Measurements from ENCODE around the gene UGCG. TPM values are rescaled to one million over a fixed set of nuclear protein-coding genes. Genes with fewer than 3 reads are reported as not detected.
"Not testable (repeated sequence)": the region's sequence is repeated elsewhere in the genome, so short reads cannot be mapped to it uniquely, and the experiment has no call there.

Gene UGCG
- polyA plus RNA-seq (ENCODE audit: insufficient read length in 4 of 4) = 10 to 100 TPM; 61.4 to 80.0 (median 72.5) TPM

DNA sequence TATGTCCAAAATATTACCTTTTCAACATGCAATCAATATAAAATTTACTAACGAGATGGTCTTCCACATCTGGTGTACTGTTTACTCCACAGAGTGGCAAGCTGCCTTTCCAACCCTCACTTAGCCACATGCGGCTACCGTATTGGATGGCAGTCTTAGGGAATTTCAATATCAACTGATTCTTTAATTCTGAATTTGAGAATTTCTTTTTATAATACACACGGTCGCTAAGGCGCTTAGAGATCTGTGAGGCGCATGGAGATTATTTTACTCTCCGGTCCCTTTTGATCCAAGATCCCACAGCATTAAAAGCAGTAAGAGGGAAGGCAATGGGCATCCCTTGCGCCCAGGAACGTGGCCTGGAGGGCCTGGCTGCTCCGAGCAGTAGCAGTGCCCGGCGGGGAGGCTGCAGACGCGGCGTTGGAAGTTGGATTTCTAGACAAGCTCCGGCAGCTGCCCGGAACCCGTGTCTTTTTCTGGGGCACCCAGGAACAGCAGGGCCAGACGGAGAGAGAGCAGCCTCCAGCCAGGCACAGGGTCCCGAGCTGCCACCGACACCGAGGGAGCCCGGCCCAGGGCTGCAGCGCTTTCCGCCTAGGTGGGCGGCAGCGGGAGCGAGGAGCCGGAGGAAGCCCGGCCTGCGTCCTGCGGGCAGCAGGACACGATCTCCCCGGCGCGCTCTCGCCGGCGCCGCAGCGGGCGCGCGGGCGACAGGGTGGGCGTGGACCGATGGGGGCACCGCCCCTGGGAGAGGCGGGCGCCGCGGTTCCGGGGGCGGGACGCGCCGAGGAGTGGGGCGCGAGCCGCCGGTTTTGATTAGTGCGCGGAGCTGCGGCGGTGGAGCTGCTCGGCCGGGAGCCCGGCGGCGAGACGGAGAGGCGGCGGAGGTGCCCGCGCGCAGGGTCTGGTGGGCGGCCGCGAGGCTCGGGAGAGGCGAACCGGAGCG is at the start of gene UGCG:
Gene UGCG, plus strand, starts transcription at position 819 of the 946 bp plus-strand sequence. CDS start 402 bp downstream, outside the sequence.
- peak; percentile 67 to 86 (median 82) for DNase-seq (ENCODE audit: low read depth in 4 of 4, low spot score in 2 of 4)

GRCh38 chr9:111851553-111851952 is 45.1 kb upstream of the UGCG start:
- no peak for DNase-seq (ENCODE audit: low read depth in 4 of 4, low spot score in 2 of 4)

DNA sequence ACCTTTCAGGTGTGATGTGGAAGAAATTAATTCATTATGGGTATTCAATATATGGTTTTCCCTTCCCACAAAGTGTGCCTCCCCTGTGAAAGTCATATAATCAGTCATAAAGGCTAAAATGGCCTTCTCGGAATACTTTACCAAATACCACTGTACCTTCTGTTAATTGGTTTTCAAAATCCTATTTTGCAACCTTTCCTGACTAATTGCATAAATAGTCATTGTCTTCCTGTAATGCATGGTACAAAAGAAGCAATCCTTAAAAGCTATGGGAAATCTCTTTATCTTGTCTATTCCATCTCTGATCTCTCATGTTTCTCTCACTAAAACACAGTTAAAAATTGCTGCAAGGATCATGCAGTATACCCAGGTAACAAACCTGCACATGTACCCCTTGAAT is 44.3 kb upstream of the UGCG start:
- no peak for DNase-seq (ENCODE audit: low read depth in 4 of 4, low spot score in 2 of 4)

GRCh38 chr9:111853450-111853827 is 43.2 kb upstream of the UGCG start:
- no peak for DNase-seq (ENCODE audit: low read depth in 4 of 4, low spot score in 2 of 4)

- DNase-seq (ENCODE audit: low read depth in 4 of 4, low spot score in 2 of 4) = no peak
Measured at GRCh38 chr9:111854799-111855198, 41.8 kb upstream of the UGCG start.

- no peak for DNase-seq (ENCODE audit: low read depth in 4 of 4, low spot score in 2 of 4)
Measured at GRCh38 chr9:111857555-111858211, 38.9 kb upstream of the UGCG start.

GRCh38 chr9:111860443-111860842 is 36.2 kb upstream of the UGCG start:
- no peak for DNase-seq (ENCODE audit: low read depth in 4 of 4, low spot score in 2 of 4)

- DNase-seq (ENCODE audit: low read depth in 4 of 4, low spot score in 2 of 4) = no peak
Measured at GRCh38 chr9:111863636-111864035, 33.0 kb upstream of the UGCG start.

DNA sequence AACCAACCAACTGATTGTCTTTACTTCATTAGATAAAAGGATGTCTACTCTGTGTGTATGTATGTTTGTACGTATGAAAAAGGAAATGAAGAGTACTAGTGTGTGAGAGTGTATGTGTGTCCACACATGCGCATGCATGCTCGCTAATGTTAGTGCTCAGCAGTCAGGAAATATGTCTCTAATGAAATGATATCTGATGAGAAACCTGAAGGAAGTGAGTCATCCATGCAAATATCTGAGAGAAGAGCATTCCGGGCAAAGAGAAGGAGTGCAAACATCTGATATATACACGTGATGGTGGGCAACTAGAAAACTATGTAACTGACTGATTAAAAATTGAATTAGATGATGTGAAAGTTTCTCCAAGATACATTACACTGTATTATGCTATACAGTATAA is 29.6 kb upstream of the UGCG start:
- no peak for DNase-seq (ENCODE audit: low read depth in 4 of 4, low spot score in 2 of 4)

- DNase-seq (ENCODE audit: low read depth in 4 of 4, low spot score in 2 of 4) = no peak
Measured at GRCh38 chr9:111868475-111868874, 28.1 kb upstream of the UGCG start.

DNA sequence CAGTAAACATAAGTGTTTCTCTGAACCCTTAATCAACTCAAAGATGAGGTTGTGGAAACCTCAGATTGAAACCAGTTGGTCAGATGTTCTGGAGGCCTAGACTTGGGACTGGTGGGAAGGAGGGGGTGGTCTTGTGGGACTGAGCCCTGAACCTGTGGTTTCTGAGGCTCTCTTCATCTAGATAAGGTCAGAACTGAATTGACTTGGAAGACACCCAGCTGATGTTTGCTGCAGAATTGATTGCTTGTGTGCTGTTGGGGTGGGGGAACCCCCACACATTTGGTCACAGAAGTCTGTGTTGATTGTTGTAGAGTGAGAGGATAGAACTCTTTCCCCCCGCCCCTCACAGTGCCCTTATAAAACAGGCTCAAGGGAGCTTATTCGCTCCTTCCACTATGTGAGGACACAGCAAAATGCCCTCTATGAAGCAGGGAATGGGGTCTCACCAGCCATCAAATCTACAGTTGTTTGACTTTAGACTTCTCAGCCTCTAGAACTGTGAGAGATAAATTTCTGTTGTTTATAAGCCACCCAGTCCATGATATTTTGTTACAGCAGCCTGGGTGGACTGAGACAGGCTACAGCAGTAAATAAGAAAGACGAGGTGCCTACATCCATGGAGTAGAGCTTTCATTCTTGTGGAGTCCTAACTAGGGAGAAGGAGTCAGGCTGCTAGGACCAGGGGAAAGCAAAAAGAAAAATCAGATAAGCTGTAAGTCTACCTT is 25.7 kb upstream of the UGCG start:
- DNase-seq (ENCODE audit: low read depth in 4 of 4, low spot score in 2 of 4) = no peak

- no peak for DNase-seq (ENCODE audit: low read depth in 4 of 4, low spot score in 2 of 4)
Measured at GRCh38 chr9:111871499-111871855, 25.1 kb upstream of the UGCG start.

DNA sequence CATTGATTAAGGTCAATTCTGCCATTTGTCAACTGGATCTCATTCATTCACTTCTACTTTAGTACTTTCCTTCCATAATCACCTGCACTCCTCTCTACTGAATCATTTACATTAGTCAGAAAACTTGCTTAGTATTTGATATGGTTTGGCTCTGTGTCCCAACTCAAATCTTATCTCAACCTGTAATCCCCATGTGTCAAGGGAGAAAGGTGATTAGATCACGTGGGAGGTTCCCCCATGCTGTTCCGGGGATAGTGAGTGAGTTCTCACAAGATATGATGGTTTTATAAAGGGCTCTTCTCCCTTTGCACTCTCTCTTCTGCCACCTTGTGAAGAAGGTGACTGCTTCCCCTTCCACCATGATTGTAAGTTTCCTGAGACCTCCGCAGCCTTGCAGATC is 23.7 kb upstream of the UGCG start:
- DNase-seq (ENCODE audit: low read depth in 4 of 4, low spot score in 2 of 4) = no peak

- no peak for DNase-seq (ENCODE audit: low read depth in 4 of 4, low spot score in 2 of 4)
Measured at GRCh38 chr9:111873901-111874300, 22.7 kb upstream of the UGCG start.

DNA sequence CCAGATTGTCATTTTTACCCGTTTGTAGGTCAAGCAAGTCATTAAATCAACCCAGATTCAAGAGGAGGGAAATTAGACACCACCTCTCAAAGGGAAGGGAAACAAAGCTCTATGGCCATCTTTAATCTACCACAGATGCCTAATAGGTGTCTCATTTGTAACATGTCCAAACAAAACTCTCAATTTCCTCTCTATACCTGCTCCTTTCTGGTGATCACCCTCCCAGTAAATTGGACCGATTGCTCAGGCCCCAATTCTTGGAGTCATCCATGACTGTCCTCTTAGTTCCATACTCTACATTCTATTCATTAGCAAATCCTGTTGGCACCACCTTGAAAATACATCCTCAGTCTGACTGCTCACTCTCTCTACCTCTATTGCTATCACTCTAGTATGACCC is 22.1 kb upstream of the UGCG start:
- DNase-seq (ENCODE audit: low read depth in 4 of 4, low spot score in 2 of 4) = no peak

GRCh38 chr9:111875291-111875690 is 21.3 kb upstream of the UGCG start:
- not testable (repeated sequence) for DNase-seq (ENCODE audit: low read depth in 4 of 4, low spot score in 2 of 4)

- not testable (repeated sequence) for DNase-seq (ENCODE audit: low read depth in 4 of 4, low spot score in 2 of 4)
Measured at GRCh38 chr9:111875691-111876090, 20.9 kb upstream of the UGCG start.

GRCh38 chr9:111876179-111876578 is 20.4 kb upstream of the UGCG start:
- no peak for DNase-seq (ENCODE audit: low read depth in 4 of 4, low spot score in 2 of 4)

- DNase-seq (ENCODE audit: low read depth in 4 of 4, low spot score in 2 of 4) = no peak
Measured at GRCh38 chr9:111877420-111877819, 19.2 kb upstream of the UGCG start.

DNA sequence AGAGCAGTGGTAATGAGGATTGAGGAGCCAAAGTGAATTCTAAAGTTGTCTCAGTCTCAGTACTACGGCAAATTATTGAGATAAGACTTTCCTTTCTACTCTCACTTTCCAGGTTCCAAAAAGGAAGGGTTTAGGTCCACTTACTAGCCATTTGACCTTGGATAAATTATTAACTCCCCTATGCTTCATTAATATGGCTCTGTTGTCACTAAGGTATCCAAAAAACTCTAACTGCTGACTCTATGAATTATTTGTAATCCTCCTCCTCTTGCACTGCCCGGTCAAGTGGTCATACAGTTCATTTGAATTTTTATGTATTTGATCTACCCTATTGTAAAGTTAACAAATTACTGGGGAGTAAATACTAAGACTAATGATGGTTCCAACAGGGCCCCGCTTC is 17.7 kb upstream of the UGCG start:
- no peak for DNase-seq (ENCODE audit: low read depth in 4 of 4, low spot score in 2 of 4)

DNA sequence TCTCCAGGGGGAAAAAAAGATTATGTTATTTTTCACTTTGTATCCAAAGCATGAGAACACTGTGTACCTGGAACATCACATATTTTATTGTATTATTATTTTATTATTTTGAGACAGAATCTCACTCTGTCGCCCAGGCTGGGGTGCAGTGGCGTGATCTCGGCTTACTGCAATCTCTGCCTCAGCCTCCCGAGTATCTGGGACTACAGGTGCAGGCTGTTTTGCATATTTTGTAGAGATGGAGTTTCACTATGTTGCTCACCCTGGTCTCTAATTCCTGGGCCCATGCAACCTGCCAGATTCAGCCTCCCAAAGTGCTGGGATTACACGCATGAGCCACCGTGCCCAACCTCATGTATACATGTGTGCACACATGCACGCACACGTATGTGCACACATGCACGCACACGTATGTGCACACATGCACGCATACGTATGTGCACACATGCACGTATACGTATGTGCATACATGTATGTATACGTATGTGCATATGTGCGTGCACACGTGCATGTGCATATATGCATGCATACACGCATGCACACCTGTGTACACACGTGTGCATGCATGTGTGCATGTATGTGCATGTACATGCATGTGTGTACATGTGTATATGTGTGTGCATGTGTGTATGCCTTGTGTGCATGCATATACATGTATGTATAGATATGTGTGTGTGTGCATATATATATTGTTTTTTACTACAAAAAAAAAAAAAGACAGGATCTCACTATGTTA is 9.5 kb upstream of the UGCG start:
- no peak for DNase-seq (ENCODE audit: low read depth in 4 of 4, low spot score in 2 of 4)
